Measurements from ENCODE around the gene RPS6KC1. TPM values are rescaled to one million over a fixed set of nuclear protein-coding genes. Genes with fewer than 3 reads are reported as not detected.
"Not testable (repeated sequence)": the region's sequence is repeated elsewhere in the genome, so short reads cannot be mapped to it uniquely, and the experiment has no call there.

RPS6KC1 gene
- total RNA-seq, 2 experiments from 2014 or later = 6.2 to 7.0 TPM

DNA sequence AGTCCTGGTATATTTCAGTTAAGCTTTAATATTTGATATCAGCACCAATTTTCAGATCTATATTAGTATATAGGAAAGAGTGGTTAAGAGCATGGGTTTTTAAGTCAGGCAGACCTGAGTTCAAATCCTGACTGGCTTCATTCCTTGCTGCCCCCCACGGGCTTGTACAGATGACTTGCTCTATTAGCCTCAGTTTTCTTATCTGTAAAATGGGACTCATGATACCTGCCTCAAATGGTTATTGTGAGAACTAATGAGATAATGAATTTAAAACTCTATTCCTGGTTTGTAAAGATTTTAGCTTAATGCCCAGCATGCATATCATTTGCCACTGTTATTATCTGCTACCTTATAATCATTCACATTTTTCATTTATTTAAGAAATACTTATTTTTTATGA lies 264.5 kb downstream of the RPS6KC1 start:
- intact Hi-C loops (cut with DNase I, micrococcal nuclease) = no loop called here
- H3K27ac Mint-ChIP-seq = no peak overlapping the region
- peaks cover 4% of the 10 kb centered on the region for H3K9me3 Mint-ChIP-seq
- Histone ChIP-seq H3K4me1 (ENCODE audit: insufficient read depth, low read length) (no peaks in the 10 kb centered on the region), H3K4me3 (ENCODE audit: low read length) (no peak overlapping the region), H3K27me3 (ENCODE audit: control insufficient read depth in 1 of 2, insufficient read depth in 2 of 2, low read length in 2 of 2) (peaks cover 0 to 2% of the 10 kb centered on the region in 2 experiments), H3K36me3 (ENCODE audit: insufficient read depth, low read length) (no peaks in the 10 kb centered on the region), H3K9me3 (ENCODE audit: control insufficient read depth in 1 of 2, insufficient read depth in 1 of 2, low read length in 2 of 2) (peaks cover 0 to 8% of the 10 kb centered on the region in 2 experiments), H3K27ac (ENCODE audit: low read depth in 1 of 2, low read length in 2 of 2) (no peak overlapping the region)
- no peaks in the 10 kb centered on the region for H3K4me1 Mint-ChIP-seq (ENCODE audit: low read depth)
- no peaks in the 10 kb centered on the region for H3K36me3 Mint-ChIP-seq (ENCODE audit: low read depth)
- no peak overlapping the region for H3K4me3 Mint-ChIP-seq
- TF ChIP-seq, protein P1, sequence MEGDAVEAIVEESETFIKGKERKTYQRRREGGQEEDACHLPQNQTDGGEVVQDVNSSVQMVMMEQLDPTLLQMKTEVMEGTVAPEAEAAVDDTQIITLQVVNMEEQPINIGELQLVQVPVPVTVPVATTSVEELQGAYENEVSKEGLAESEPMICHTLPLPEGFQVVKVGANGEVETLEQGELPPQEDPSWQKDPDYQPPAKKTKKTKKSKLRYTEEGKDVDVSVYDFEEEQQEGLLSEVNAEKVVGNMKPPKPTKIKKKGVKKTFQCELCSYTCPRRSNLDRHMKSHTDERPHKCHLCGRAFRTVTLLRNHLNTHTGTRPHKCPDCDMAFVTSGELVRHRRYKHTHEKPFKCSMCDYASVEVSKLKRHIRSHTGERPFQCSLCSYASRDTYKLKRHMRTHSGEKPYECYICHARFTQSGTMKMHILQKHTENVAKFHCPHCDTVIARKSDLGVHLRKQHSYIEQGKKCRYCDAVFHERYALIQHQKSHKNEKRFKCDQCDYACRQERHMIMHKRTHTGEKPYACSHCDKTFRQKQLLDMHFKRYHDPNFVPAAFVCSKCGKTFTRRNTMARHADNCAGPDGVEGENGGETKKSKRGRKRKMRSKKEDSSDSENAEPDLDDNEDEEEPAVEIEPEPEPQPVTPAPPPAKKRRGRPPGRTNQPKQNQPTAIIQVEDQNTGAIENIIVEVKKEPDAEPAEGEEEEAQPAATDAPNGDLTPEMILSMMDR (IDR thresholded peaks at IDR 0.05) = no peak
- no peaks in the 10 kb centered on the region for H3K27me3 Mint-ChIP-seq
- CTCF ChIA-PET = no interaction called here
- DNase-seq = no peak
- no peak for ATAC-seq (ENCODE audit: poor library complexity)
- POLR2A ChIA-PET = no interaction called here

GRCh38 chr1:213318458-213318857 lies 267.4 kb downstream of the RPS6KC1 start:
- CTCF ChIA-PET; H3K4me1 ChIP-seq (ENCODE audit: insufficient read depth, low read length); H3K4me1 Mint-ChIP-seq (ENCODE audit: low read depth); H3K27me3 ChIP-seq (ENCODE audit: control insufficient read depth in 1 of 2, insufficient read depth in 2 of 2, low read length in 2 of 2); DNase-seq; H3K36me3 Mint-ChIP-seq (ENCODE audit: low read depth); POLR2A ChIA-PET; H3K27ac ChIP-seq (ENCODE audit: low read depth in 1 of 2, low read length in 2 of 2); H3K27me3 Mint-ChIP-seq; H3K36me3 ChIP-seq (ENCODE audit: insufficient read depth, low read length); H3K9me3 Mint-ChIP-seq; H3K4me3 Mint-ChIP-seq; intact Hi-C loops (cut with DNase I, micrococcal nuclease); H3K9me3 ChIP-seq (ENCODE audit: control insufficient read depth in 1 of 2, insufficient read depth in 1 of 2, low read length in 2 of 2); H3K27ac Mint-ChIP-seq; H3K4me3 ChIP-seq (ENCODE audit: low read length); ATAC-seq (ENCODE audit: poor library complexity): not testable (repeated sequence)

DNA sequence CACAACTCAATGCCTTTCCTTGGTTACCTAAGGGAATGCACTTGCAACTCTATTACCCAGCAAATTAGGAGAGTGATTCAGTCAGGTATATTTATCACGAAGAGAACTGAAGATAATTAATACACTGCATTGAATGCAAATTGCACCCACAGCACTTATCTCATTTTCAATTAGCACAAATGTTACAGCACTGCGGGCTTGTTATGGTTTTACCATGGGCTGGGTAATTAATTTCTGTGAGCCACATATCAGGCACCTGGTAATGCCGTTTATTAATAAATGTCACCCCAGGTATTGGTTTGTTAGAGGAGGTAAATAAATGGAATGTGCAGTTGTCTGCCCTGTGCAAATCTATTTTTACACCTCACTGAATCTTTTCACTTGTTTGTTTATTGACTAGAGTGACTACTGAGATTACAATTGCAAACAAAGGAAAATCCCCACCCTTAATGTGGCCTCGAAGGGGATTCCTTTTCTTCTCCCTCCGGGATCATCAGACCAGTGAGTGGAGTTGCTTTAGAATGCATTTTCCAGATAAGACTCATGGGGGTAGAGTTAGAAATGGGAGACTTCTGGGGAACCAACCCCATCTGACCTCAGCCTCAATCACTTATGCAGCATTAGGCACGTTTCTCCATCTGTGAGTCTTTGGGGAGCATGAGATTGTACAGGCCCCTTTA lies 269.3 kb downstream of the RPS6KC1 start:
- intact Hi-C loops (cut with DNase I, micrococcal nuclease) = no loop called here
- Histone ChIP-seq H3K36me3 (ENCODE audit: insufficient read depth, low read length) (no peaks in the 10 kb centered on the region), H3K4me1 (ENCODE audit: insufficient read depth, low read length) (no peaks in the 10 kb centered on the region), H3K4me3 (ENCODE audit: low read length) (no peak overlapping the region), H3K9me3 (ENCODE audit: control insufficient read depth in 1 of 2, insufficient read depth in 1 of 2, low read length in 2 of 2) (peaks cover 0 to 5% of the 10 kb centered on the region in 2 experiments), H3K27ac (ENCODE audit: low read depth in 1 of 2, low read length in 2 of 2) (no peak overlapping the region), H3K27me3 (ENCODE audit: control insufficient read depth in 1 of 2, insufficient read depth in 2 of 2, low read length in 2 of 2) (peaks cover 0 to 2% of the 10 kb centered on the region in 2 experiments)
- H3K4me3 Mint-ChIP-seq = no peak overlapping the region
- ChIA-PET POLR2A (no interaction called here), CTCF (no interaction called here)
- H3K9me3 Mint-ChIP-seq = peaks cover 4% of the 10 kb centered on the region
- DNase-seq = no peak
- no peaks in the 10 kb centered on the region for H3K27me3 Mint-ChIP-seq
- no peaks in the 10 kb centered on the region for H3K36me3 Mint-ChIP-seq (ENCODE audit: low read depth)
- no peaks in the 10 kb centered on the region for H3K4me1 Mint-ChIP-seq (ENCODE audit: low read depth)
- TF ChIP-seq, protein P1 (IDR thresholded peaks at IDR 0.05) = no peak
- no peak overlapping the region for H3K27ac Mint-ChIP-seq
- ATAC-seq (ENCODE audit: poor library complexity) = no peak

Other genes starting within 250 kb of the RPS6KC1 start
- gene SPATA45, start 203.6 kb upstream of the RPS6KC1 start, total RNA-seq = not detected
- gene FLVCR1, start 193.0 kb upstream of the RPS6KC1 start, total RNA-seq = 1 to 10 TPM; 8.4 to 9.5 TPM
- under 1 TPM; 0.11 to 0.17 TPM for gene VASH2, start 100.7 kb upstream of the RPS6KC1 start, total RNA-seq
- 10 to 100 TPM; 53.0 to 56.2 TPM for gene ANGEL2, start 35.4 kb upstream of the RPS6KC1 start, total RNA-seq

All from CD4-positive, alpha-beta T cell (primary cell).